HEK293T (cell line): ENCODE results near the gene KCND3.

Experiments
- FOXA1 ChIP-seq: fragments of 450-650 bp; IDR thresholded peaks from 2 replicates; pipeline ENCODE4 v1.6.1; 2016; ENCODE audit warnings: mild to moderate bottlenecking
- HDGF ChIP-seq: fragments of 450-650 bp; IDR thresholded peaks from 2 replicates; pipeline ENCODE4 v1.6.1; 2017; ENCODE audit warnings: antibody characterized with exemption, borderline replicate concordance
- NFRKB ChIP-seq: fragments of 450-650 bp; IDR thresholded peaks from 2 replicates; pipeline ENCODE4 v1.6.1; 2016; ENCODE audit warnings: mild to moderate bottlenecking, moderate library complexity
- SP1 ChIP-seq: fragments of 450-650 bp; IDR thresholded peaks from 2 replicates; pipeline ENCODE4 v1.6.1; 2017

GRCh38 chr1:111895017-111895416, 94.5 kb downstream of the KCND3 start:
- TF ChIP-seq NFRKB, result no peak
- TF ChIP-seq FOXA1, result no peak
- TF ChIP-seq SP1, result no peak
- no peak for TF ChIP-seq HDGF
